Body of pancreas (tissue), 4 donors: ENCODE data around the gene C10orf90.

ENCODE experiments used
- POLR2A ChIP-seq, 3 donors: fragments of 450-650 bp; IDR thresholded peaks; one replicate each; pipeline ENCODE4 v1.6.1; 2016; ENCODE audit warnings: antibody characterized with exemption in 3 of 3, mild to moderate bottlenecking in 2 of 3
- TF ChIP-seq, protein P1 (sequence below), 7 experiments: fragments of 450-650 bp in 4 of 7; fragments of 200-600 bp in 3 of 7; sonication (generic) in 3 of 7; IDR thresholded peaks; one replicate each; pipeline ENCODE4 v1.5.1; 2016 to 2019; ENCODE audit warnings: antibody characterized with exemption in 7 of 7

DNA sequence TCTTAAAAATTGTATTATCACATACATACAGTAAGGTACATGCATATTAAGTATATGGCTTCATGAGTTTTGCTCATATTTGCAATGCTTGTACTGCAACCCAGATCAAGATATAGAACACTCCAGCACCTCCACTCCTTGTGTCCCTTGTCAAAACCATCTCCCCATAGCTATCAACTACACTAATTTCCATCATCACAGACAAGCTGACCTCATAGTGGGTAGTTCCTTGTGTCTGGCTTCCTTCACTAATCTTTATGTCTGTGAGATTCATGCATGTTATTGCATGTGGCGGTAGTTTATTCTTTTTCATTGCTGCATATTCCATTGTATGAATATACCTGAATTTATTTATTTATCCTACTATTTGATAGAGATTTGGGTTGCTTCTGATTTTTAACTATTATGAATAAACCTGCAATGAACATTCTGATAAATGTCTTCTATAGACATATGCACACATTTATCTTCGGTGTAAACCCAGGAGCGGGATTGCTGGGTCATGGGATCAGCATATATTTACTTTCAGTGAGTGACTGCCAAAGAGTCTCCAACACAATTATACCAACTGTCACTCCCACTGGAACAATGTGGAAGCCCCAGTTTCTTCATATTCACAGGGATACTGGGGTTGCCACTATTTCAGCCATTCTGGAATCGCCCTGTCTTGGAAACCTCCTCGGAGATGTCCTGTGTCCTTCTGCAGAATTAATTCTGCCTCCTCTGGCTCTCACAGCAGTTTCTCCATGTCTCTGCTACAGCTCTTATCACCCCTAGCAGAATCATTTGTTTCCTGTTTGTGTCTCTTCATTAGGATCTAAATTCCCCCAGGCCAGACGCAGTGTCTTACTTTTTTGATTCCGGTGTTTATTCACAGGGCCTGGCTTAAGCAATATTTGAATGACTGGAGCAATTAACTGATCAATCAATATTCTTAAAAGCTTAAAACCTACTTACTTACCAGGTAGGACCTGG is 267.5 kb downstream of the C10orf90 start:
- TF ChIP-seq, protein P1, sequence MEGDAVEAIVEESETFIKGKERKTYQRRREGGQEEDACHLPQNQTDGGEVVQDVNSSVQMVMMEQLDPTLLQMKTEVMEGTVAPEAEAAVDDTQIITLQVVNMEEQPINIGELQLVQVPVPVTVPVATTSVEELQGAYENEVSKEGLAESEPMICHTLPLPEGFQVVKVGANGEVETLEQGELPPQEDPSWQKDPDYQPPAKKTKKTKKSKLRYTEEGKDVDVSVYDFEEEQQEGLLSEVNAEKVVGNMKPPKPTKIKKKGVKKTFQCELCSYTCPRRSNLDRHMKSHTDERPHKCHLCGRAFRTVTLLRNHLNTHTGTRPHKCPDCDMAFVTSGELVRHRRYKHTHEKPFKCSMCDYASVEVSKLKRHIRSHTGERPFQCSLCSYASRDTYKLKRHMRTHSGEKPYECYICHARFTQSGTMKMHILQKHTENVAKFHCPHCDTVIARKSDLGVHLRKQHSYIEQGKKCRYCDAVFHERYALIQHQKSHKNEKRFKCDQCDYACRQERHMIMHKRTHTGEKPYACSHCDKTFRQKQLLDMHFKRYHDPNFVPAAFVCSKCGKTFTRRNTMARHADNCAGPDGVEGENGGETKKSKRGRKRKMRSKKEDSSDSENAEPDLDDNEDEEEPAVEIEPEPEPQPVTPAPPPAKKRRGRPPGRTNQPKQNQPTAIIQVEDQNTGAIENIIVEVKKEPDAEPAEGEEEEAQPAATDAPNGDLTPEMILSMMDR (IDR thresholded peaks at IDR 0.05), result no peak
- TF ChIP-seq POLR2A (IDR thresholded peaks at IDR 0.05), result no peak
